Type B pancreatic cell (in vitro differentiated cells): Measurements from ENCODE around the gene DRD4. TPM values are rescaled to one million over a fixed set of nuclear protein-coding genes. Genes with fewer than 3 reads are reported as not detected.
A peak's percentile ranks its signal among the peaks of the same experiment; 100 is the strongest.

Source experiments
- DNase-seq: peaks from one replicate; pipeline ENCODE4 v3.0.0; 2021; ENCODE audit warnings: mixed read lengths; ENCODE audit not compliant: unreplicated experiment; ENCODE audit errors: extremely low spot score
- H3K27ac Mint-ChIP-seq: 2 replicates; pipeline ENCODE4 v1.8.0; 2021; ENCODE audit warnings: mild to moderate bottlenecking, mixed read lengths
- H3K27me3 Mint-ChIP-seq: 2 replicates; pipeline ENCODE4 v1.8.0; 2021; ENCODE audit warnings: mixed read lengths
- H3K36me3 Mint-ChIP-seq: 2 replicates; pipeline ENCODE4 v1.8.0; 2021; ENCODE audit warnings: mixed read lengths
- H3K4me1 Mint-ChIP-seq: one replicate; pipeline ENCODE4 v1.8.0; 2021; ENCODE audit warnings: mixed read lengths; ENCODE audit not compliant: unreplicated experiment
- H3K4me3 Mint-ChIP-seq: 2 replicates; pipeline ENCODE4 v1.8.0; 2021; ENCODE audit warnings: mild to moderate bottlenecking, mixed read lengths
- H3K9me3 Mint-ChIP-seq: 2 replicates; pipeline ENCODE4 v1.8.0; 2021; ENCODE audit warnings: mixed read lengths
- CTCF ChIP-seq: fragments of 200-600 bp; sonication (generic); conservative IDR thresholded peaks from 2 replicates; pipeline ENCODE4 v1.5.0; 2021; ENCODE audit warnings: antibody characterized with exemption, mild to moderate bottlenecking
- total RNA-seq: library from RNA; stranded (reverse); gene quantifications from 2 replicates; pipeline ENCODE4 v1.2.1, GENCODE V29; 2021; ENCODE audit warnings: low replicate concordance

DRD4 gene
- total RNA-seq, 1 donor from 2014 or later: 1.2 TPM

DNA sequence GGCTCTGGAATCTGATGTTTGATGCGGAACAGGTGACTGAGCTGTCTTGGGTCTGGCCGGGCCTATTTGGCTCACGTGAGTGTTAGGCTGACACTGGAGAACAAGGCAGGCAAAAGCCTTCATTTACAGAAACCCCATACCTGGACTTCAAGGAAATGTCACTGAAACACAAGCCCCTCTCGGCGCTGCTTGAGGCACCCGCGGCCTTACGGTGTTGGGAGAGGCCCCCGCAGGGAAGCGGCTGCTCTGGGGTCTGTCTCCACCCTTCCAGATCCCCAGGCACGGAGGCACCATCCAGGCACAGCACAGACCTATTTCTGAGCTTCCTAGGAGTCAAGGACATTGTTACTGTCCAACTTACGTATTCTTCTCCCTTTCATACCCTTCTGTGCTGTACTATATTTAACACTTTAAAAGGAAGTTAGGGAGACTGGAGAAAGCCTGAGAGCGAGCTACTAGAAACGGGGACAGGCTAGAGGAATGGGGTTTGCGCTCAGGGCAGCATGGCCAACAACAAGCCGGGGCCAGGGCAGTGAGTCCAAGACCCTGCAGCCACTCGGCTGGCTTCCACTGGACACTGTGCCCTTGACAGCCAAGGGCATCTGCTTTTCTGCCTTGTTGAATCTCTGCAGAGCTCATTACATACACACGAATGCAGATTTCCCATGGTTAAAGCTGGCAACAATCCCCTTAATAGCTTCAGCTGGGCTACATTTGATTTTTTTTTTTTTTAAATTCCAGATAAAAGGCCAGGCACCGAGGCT is 23.8 kb downstream of the DRD4 start:
- DNase-seq: no peak
- H3K9me3 Mint-ChIP-seq: no peaks in the 10 kb centered on the region
- peaks cover 10% of the 10 kb centered on the region for H3K36me3 Mint-ChIP-seq
- TF ChIP-seq CTCF: no peak
- H3K4me3 Mint-ChIP-seq: no peak overlapping the region
- H3K27ac Mint-ChIP-seq: no peak overlapping the region
- H3K27me3 Mint-ChIP-seq: no peaks in the 10 kb centered on the region
- no peaks in the 10 kb centered on the region for H3K4me1 Mint-ChIP-seq

GRCh38 chr11:662689-663274 is 25.7 kb downstream of the DRD4 start:
- H3K4me3 Mint-ChIP-seq: no peak overlapping the region
- no peak overlapping the region for H3K27ac Mint-ChIP-seq
- TF ChIP-seq CTCF: peak; percentile 81
- peaks cover 14% of the 10 kb centered on the region for H3K36me3 Mint-ChIP-seq
- no peaks in the 10 kb centered on the region for H3K27me3 Mint-ChIP-seq
- DNase-seq: no peak
- H3K9me3 Mint-ChIP-seq: no peaks in the 10 kb centered on the region
- no peaks in the 10 kb centered on the region for H3K4me1 Mint-ChIP-seq

- no peaks in the 10 kb centered on the region for H3K27me3 Mint-ChIP-seq
- peak overlapping the region; percentile 73 for H3K27ac Mint-ChIP-seq
- no peak for DNase-seq
- TF ChIP-seq CTCF: no peak
- peaks cover 14% of the 10 kb centered on the region for H3K36me3 Mint-ChIP-seq
- H3K4me1 Mint-ChIP-seq: no peaks in the 10 kb centered on the region
- no peak overlapping the region for H3K4me3 Mint-ChIP-seq
- H3K9me3 Mint-ChIP-seq: no peaks in the 10 kb centered on the region
Observed at GRCh38 chr11:665062-665703, 28.1 kb downstream of the DRD4 start.

DNA sequence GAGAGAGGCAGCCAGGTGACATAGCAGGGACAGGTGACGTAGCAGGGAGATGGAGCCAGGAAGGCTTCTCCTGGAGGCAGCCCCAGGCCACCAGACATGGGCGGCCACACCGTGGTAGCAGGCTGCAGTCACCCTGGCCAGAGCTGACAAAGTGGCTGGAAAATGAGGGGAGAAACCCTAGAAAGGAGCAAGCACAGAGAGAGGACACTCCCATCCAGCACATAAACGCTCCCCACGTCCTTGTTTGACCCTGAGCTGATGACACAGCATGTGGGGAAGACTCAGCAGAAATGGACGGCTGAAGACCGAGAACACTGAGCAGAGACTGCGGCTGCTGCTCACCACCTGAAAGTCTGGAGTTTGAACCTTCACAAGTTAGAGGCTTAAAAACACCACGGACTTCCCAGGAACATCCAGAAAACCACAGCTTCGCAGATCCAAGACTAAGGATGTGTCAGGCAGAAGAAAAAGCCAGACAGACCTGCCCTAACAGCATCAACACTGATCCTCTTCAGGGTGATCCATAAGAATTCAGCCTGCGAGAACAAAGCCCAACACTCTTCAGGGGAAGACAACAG is 28.7 kb downstream of the DRD4 start:
- Mint-ChIP-seq H3K4me1 (no peaks in the 10 kb centered on the region), H3K9me3 (no peaks in the 10 kb centered on the region), H3K36me3 (peaks cover 14% of the 10 kb centered on the region), H3K27me3 (no peaks in the 10 kb centered on the region), H3K27ac (peak overlapping the region; percentile 73), H3K4me3 (no peak overlapping the region)
- no peak for TF ChIP-seq CTCF
- DNase-seq: no peak

DNA sequence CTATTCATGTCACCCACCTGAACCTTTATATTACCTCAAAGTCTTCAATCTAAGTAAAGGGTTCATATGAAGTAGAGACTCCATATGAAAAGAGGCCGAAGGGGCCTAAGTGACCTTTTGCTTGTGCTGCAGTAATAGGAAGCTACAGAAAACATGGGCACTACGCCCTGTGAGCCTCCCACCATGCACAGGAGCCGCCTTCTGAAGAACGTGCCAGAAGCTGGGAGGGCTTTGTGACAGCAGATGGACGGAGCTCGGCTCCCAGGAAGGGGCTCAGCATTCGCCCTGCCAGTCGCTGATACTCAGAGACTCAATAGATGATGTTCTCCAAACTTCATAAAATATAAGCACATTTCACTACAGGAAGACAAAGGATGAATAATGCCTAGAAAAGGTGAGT is 36.8 kb downstream of the DRD4 start:
- no peak for TF ChIP-seq CTCF
- peaks cover 19% of the 10 kb centered on the region for H3K36me3 Mint-ChIP-seq
- no peak for DNase-seq
- H3K27me3 Mint-ChIP-seq: no peaks in the 10 kb centered on the region
- no peak overlapping the region for H3K27ac Mint-ChIP-seq
- no peaks in the 10 kb centered on the region for H3K4me1 Mint-ChIP-seq
- no peaks in the 10 kb centered on the region for H3K9me3 Mint-ChIP-seq
- H3K4me3 Mint-ChIP-seq: no peak overlapping the region
